ENCODE measurements around the gene ARMC3. TPM values are rescaled to one million over a fixed set of nuclear protein-coding genes. Genes with fewer than 3 reads are reported as not detected.

The ARMC3 gene
- total RNA-seq (2022; extraction: Qiagen RNA extraction), result 0.38 to 0.83 TPM (median 0.55 TPM) in 5 replicates

GRCh38 chr10:22927661-22928403 is at the start of gene ARMC3:
Gene ARMC3, plus strand, starts transcription at chr10:22928053. Its CDS starts 3,944 bp downstream, at chr10:22931997.

Other genes with a start within 250 kb of the ARMC3 start
- 16.8 to 32.1 TPM (median 20.3 TPM) in 5 replicates for gene PIP4K2A, start 213.5 kb upstream of the ARMC3 start, total RNA-seq (2022; extraction: Qiagen RNA extraction)
- gene MSRB2, start 167.5 kb downstream of the ARMC3 start, total RNA-seq (2022; extraction: Qiagen RNA extraction), result 7.7 to 18.6 TPM (median 16.1 TPM) in 5 replicates